Measurements from ENCODE around the gene NRXN3. TPM values are rescaled to one million over a fixed set of nuclear protein-coding genes. Genes with fewer than 3 reads are reported as not detected.

The NRXN3 gene
- total RNA-seq, 1 experiment from 2014 or later, result 1.1 TPM

DNA sequence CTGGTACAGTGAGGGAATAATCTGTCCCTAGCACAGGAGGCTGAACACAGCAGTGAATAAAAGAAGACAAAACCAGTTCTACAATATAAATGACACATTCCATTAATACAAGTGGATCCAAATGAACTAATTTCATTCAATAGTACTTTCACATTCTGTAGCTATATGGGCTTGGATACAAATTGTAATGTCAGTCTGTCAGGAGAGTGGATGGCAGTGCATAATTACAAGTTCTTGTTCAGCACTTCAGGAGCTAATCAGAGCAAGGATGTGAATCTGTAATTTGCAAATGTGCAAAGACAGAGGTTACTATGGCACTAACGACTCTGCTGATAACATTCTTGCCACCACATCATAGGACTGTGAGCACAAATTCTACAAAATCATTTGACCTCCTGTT, 1343.3 kb downstream of the NRXN3 start:
- Histone ChIP-seq H3K4me1 (ENCODE audit: insufficient read depth, low read length) (peaks cover 28% of the 10 kb centered on the region), H3K4me3 (ENCODE audit: low read length) (no peak overlapping the region), H3K9ac (ENCODE audit: low read length) (no peak overlapping the region), H3K9me2 (replicated peaks; ENCODE audit: low read length) (no peaks in the 10 kb centered on the region), H3K27me3 (ENCODE audit: low read length) (no peaks in the 10 kb centered on the region), H3K9me3 (ENCODE audit: low read length) (no peaks in the 10 kb centered on the region), H3K79me2 (ENCODE audit: low read length) (no peaks in the 10 kb centered on the region), H3F3A (ENCODE audit: low read length, unreplicated experiment) (no peaks in the 10 kb centered on the region), H3K27ac (ENCODE audit: low read length) (no peak overlapping the region), H3K4me2 (ENCODE audit: low read length) (no peak overlapping the region), H4K20me1 (ENCODE audit: low read length) (no peaks in the 10 kb centered on the region), H2AFZ (ENCODE audit: low read length) (no peak overlapping the region), H3K36me3 (ENCODE audit: low read depth, low read length) (no peaks in the 10 kb centered on the region)
- ATAC-seq (no peak), DNase-seq (no peak)
- ChIA-PET CTCF (interaction anchor here (0.6 to 0.7 kb wide), 3 partner anchors 55 to 1897 kb away, joined by 3 to 4 read pairs (median 3); no protein-coding TSS in a partner anchor), POLR2A (ENCODE audit: unreplicated experiment) (no interaction called here)
- no peak for TF ChIP-seq EZH2phosphoT487 (IDR thresholded peaks at IDR 0.05; ENCODE audit: borderline replicate concordance, low read length)
- TF ChIP-seq, protein P1, sequence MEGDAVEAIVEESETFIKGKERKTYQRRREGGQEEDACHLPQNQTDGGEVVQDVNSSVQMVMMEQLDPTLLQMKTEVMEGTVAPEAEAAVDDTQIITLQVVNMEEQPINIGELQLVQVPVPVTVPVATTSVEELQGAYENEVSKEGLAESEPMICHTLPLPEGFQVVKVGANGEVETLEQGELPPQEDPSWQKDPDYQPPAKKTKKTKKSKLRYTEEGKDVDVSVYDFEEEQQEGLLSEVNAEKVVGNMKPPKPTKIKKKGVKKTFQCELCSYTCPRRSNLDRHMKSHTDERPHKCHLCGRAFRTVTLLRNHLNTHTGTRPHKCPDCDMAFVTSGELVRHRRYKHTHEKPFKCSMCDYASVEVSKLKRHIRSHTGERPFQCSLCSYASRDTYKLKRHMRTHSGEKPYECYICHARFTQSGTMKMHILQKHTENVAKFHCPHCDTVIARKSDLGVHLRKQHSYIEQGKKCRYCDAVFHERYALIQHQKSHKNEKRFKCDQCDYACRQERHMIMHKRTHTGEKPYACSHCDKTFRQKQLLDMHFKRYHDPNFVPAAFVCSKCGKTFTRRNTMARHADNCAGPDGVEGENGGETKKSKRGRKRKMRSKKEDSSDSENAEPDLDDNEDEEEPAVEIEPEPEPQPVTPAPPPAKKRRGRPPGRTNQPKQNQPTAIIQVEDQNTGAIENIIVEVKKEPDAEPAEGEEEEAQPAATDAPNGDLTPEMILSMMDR (conservative IDR thresholded peaks at IDR 0.05; ENCODE audit: low read depth, low read length), result no peak
- TF ChIP-seq EZH2 (IDR thresholded peaks at IDR 0.05; ENCODE audit: low read length, unreplicated experiment), result no peak
- no TSS peak for BruUV-seq (replicated peaks)
- intact Hi-C loops (cut with micrococcal nuclease), result loop anchor here (10.0 kb wide), 1 partner anchor 99 kb away; no protein-coding TSS in a partner anchor

DNA sequence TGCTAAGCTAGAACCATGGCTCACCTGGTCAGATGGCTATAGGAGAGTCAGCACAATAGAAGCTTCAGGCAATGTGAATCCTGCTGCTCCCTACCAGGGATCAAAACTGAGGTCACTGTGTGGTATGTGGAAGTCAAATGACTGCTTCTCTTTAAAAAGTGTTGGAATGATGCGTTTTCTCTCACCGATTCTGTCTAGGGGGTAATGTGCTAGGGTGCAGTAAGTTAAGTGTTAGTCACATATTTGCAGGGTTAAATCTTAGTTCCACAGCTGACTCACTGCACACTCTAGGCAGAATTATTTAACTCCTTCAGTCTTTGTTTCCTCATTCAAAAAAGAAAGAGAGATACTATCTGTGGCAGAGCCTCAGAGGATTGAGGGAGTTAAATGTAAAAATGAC, 1344.5 kb downstream of the NRXN3 start:
- Histone ChIP-seq H3K4me3 (ENCODE audit: low read length) (no peak overlapping the region), H3K4me2 (ENCODE audit: low read length) (peak overlapping the region; percentile 57), H3K27ac (ENCODE audit: low read length) (peak overlapping the region; percentile 81), H3K27me3 (ENCODE audit: low read length) (no peaks in the 10 kb centered on the region), H3K9ac (ENCODE audit: low read length) (0 out of 2 replicates have a peak overlapping the region, but pooled peaks have one; percentile 14), H4K20me1 (ENCODE audit: low read length) (no peaks in the 10 kb centered on the region), H3K9me2 (replicated peaks; ENCODE audit: low read length) (no peaks in the 10 kb centered on the region), H3F3A (ENCODE audit: low read length, unreplicated experiment) (no peaks in the 10 kb centered on the region), H2AFZ (ENCODE audit: low read length) (no peak overlapping the region), H3K4me1 (ENCODE audit: insufficient read depth, low read length) (peaks cover 28% of the 10 kb centered on the region), H3K9me3 (ENCODE audit: low read length) (no peaks in the 10 kb centered on the region), H3K36me3 (ENCODE audit: low read depth, low read length) (no peaks in the 10 kb centered on the region), H3K79me2 (ENCODE audit: low read length) (no peaks in the 10 kb centered on the region)
- POLR2A ChIA-PET (ENCODE audit: unreplicated experiment), result interaction anchor here (0.6 kb wide), 1 partner anchor 26 kb away, joined by 3 read pairs; no protein-coding TSS in a partner anchor
- CTCF ChIA-PET, result interaction anchor here (0.8 kb wide), 1 partner anchor 87 kb away, joined by 3 read pairs; no protein-coding TSS in a partner anchor
- TF ChIP-seq EZH2 (IDR thresholded peaks at IDR 0.05; ENCODE audit: low read length, unreplicated experiment), result no peak
- DNase-seq (peak; percentile 75), ATAC-seq (peak; percentile 78)
- no TSS peak for BruUV-seq (replicated peaks)
- intact Hi-C loops (cut with micrococcal nuclease), result loop anchor here (10.0 kb wide), 1 partner anchor 100 kb away; no protein-coding TSS in a partner anchor

DNA sequence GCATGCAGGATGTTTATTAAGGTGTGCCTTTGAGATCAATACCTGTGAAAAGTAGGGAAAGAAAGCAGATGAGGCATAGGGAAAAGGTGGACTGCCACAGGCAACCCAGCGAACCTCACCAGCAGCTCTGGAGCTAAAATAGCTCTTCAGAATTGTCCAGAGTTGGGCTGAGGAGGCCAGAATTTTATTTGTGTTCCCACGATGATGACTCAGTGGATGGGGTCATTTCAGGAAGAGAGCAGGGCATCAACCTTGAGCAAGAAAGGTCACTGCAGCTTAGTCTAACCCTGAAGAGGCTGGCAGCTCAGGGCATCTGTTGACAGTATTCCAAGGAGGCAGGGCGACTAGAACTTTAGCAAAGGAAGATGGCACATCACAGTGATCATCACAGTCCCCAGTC, 1345.0 kb downstream of the NRXN3 start:
- Histone ChIP-seq H3K27ac (ENCODE audit: low read length) (peak overlapping the region; percentile 81), H3F3A (ENCODE audit: low read length, unreplicated experiment) (no peaks in the 10 kb centered on the region), H3K4me2 (ENCODE audit: low read length) (peak overlapping the region; percentile 57), H2AFZ (ENCODE audit: low read length) (no peak overlapping the region), H3K36me3 (ENCODE audit: low read depth, low read length) (no peaks in the 10 kb centered on the region), H3K4me1 (ENCODE audit: insufficient read depth, low read length) (peaks cover 28% of the 10 kb centered on the region), H3K4me3 (ENCODE audit: low read length) (no peak overlapping the region), H3K9ac (ENCODE audit: low read length) (peak overlapping the region; percentile 14; the same call in 1 of the 2 replicates), H3K79me2 (ENCODE audit: low read length) (no peaks in the 10 kb centered on the region), H3K27me3 (ENCODE audit: low read length) (no peaks in the 10 kb centered on the region), H3K9me2 (replicated peaks; ENCODE audit: low read length) (no peaks in the 10 kb centered on the region), H3K9me3 (ENCODE audit: low read length) (no peaks in the 10 kb centered on the region), H4K20me1 (ENCODE audit: low read length) (no peaks in the 10 kb centered on the region)
- no peak for DNase-seq
- POLR2A ChIA-PET (ENCODE audit: unreplicated experiment), result interaction anchor here (0.6 kb wide), 1 partner anchor 26 kb away, joined by 3 read pairs; no protein-coding TSS in a partner anchor
- intact Hi-C loops (cut with micrococcal nuclease), result loop anchor here (10.0 kb wide), 1 partner anchor 100 kb away; no protein-coding TSS in a partner anchor
- no TSS peak for BruUV-seq (replicated peaks)
- ATAC-seq, result no peak; the same call in 1 of the 2 replicates
- CTCF ChIA-PET, result interaction anchor here (0.8 kb wide), 1 partner anchor 87 kb away, joined by 3 read pairs; no protein-coding TSS in a partner anchor
- TF ChIP-seq, protein P1 (conservative IDR thresholded peaks at IDR 0.05; ENCODE audit: low read depth, low read length), result no peak
- TF ChIP-seq EZH2phosphoT487 (IDR thresholded peaks at IDR 0.05; ENCODE audit: borderline replicate concordance, low read length) (no peak), EZH2 (IDR thresholded peaks at IDR 0.05; ENCODE audit: low read length, unreplicated experiment) (no peak)
